Smooth muscle cell (in vitro differentiated cells): ENCODE measurements around the gene IDI2. TPM values are rescaled to one million over a fixed set of nuclear protein-coding genes. Genes with fewer than 3 reads are reported as not detected.

Experiments used
- DNase-seq: peaks from one replicate; lab custom pipeline; 2025; ENCODE audit not compliant: unreplicated experiment; lab: John Stamatoyannopoulos, UW
- H2AFZ ChIP-seq: fragments of 200-600 bp; sonication (generic); 2 replicates; pipeline ENCODE4 v1.6.0; 2016; ENCODE audit warnings: antibody characterized with exemption, low read depth, mild to moderate bottlenecking
- H3F3A ChIP-seq: fragments of 200-600 bp; sonication (generic); 2 replicates; pipeline ENCODE4 v1.6.0; 2017; ENCODE audit warnings: antibody characterized with exemption, low read depth
- H3K27ac ChIP-seq: fragments of 200-600 bp; sonication (generic); 2 replicates; pipeline ENCODE4 v1.5.1; 2016; ENCODE audit warnings: low read depth, mild to moderate bottlenecking
- H3K27me3 ChIP-seq: fragments of 200-600 bp; sonication (generic); 2 replicates; pipeline ENCODE4 v1.6.1; 2016; ENCODE audit warnings: low read depth, mild to moderate bottlenecking
- H3K36me3 ChIP-seq: fragments of 200-600 bp; sonication (generic); 2 replicates; pipeline ENCODE4 v1.5.1; 2016; ENCODE audit warnings: low read depth
- H3K4me1 ChIP-seq: fragments of 200-600 bp; sonication (generic); 2 replicates; pipeline ENCODE4 v1.5.1; 2016; ENCODE audit warnings: low read depth
- H3K4me2 ChIP-seq: fragments of 200-600 bp; sonication (generic); 2 replicates; pipeline ENCODE4 v1.6.0; 2016; ENCODE audit warnings: mild to moderate bottlenecking
- H3K4me3 ChIP-seq: fragments of 200-600 bp; sonication (generic); 2 replicates; pipeline ENCODE4 v1.5.1; 2016; ENCODE audit warnings: mild to moderate bottlenecking
- H3K79me2 ChIP-seq: fragments of 200-600 bp; sonication (generic); 2 replicates; pipeline ENCODE4 v1.6.0; 2016; ENCODE audit warnings: low read depth, mild to moderate bottlenecking
- H3K9ac ChIP-seq: fragments of 200-600 bp; sonication (generic); 2 replicates; pipeline ENCODE4 v1.6.0; 2016; ENCODE audit warnings: low read depth
- H3K9me3 ChIP-seq: fragments of 200-600 bp; sonication (generic); replicated peaks from 2 replicates; pipeline ENCODE4 v1.5.1; 2016; ENCODE audit warnings: low read depth
- H4K20me1 ChIP-seq: fragments of 200-600 bp; sonication (generic); 2 replicates; pipeline ENCODE4 v1.6.0; 2016; ENCODE audit warnings: low read depth
- CTCF ChIP-seq: fragments of 200-600 bp; sonication (generic); IDR thresholded peaks from 2 replicates; pipeline ENCODE4 v1.5.1; 2017; ENCODE audit warnings: borderline replicate concordance, mild to moderate bottlenecking, antibody characterized with exemption; ENCODE audit not compliant: insufficient read depth, poor library complexity, severe bottlenecking
- WGBS: methylation state at CpG from one replicate; pipeline ENCODE4 v1.1.7; 2016; ENCODE audit warnings: low lambda C conversion rate; 5-methylcytosine and 5-hydroxymethylcytosine counted together
- polyA plus RNA-seq: library from polyadenylated mRNA; unstranded; fragments of >200 nt; fragmentation: Nextera tagmentation; extraction: Ambion mirVana; gene quantifications from 2 replicates; pipeline ENCODE4 v1.2.1, GENCODE V29; 2016
- total RNA-seq: library from RNA; depleted of rRNA; stranded (reverse); fragments of >200 nt; gene quantifications from 2 replicates; pipeline ENCODE4 v1.2.3, GENCODE V29; 2014

The IDI2 gene
- total and polyA plus RNA-seq, 2 experiments from 2014 or later: not detected

GRCh38 chr10:972763-973162 is 52.9 kb downstream of the IDI2 start:
- no peaks in the 10 kb centered on the region for H3K9me3 ChIP-seq
- no peak overlapping the region for H3K9ac ChIP-seq
- no peaks in the 10 kb centered on the region for H3F3A ChIP-seq
- no peak overlapping the region for H3K4me2 ChIP-seq
- no peaks in the 10 kb centered on the region for H3K4me1 ChIP-seq
- TF ChIP-seq CTCF: no peak
- H3K79me2 ChIP-seq: no peaks in the 10 kb centered on the region
- no peak overlapping the region for H3K27ac ChIP-seq
- H3K4me3 ChIP-seq: no peak overlapping the region
- 91% methylated on average over 8 of the region's 8 CpGs for WGBS
- no peaks in the 10 kb centered on the region for H4K20me1 ChIP-seq
- H3K36me3 ChIP-seq: no peaks in the 10 kb centered on the region
- H2AFZ ChIP-seq: no peak overlapping the region
- no peak for DNase-seq
- H3K27me3 ChIP-seq: no peaks in the 10 kb centered on the region

GRCh38 chr10:971613-972012 is 54.0 kb downstream of the IDI2 start:
- Histone ChIP-seq H3K4me3 (no peak overlapping the region), H3K36me3 (no peaks in the 10 kb centered on the region), H3K9ac (no peak overlapping the region), H4K20me1 (no peaks in the 10 kb centered on the region), H3K79me2 (no peaks in the 10 kb centered on the region), H3K27ac (no peak overlapping the region), H3K4me1 (no peaks in the 10 kb centered on the region), H3K4me2 (no peak overlapping the region), H3K27me3 (no peaks in the 10 kb centered on the region), H3F3A (no peaks in the 10 kb centered on the region), H2AFZ (no peak overlapping the region), H3K9me3 (no peaks in the 10 kb centered on the region)
- no peak for TF ChIP-seq CTCF
- 93% methylated on average over 12 of the region's 12 CpGs for WGBS
- DNase-seq: no peak

- Histone ChIP-seq H3K9ac (no peak overlapping the region), H3K9me3 (no peaks in the 10 kb centered on the region), H3F3A (no peaks in the 10 kb centered on the region), H3K27me3 (no peaks in the 10 kb centered on the region), H4K20me1 (no peaks in the 10 kb centered on the region), H3K79me2 (no peaks in the 10 kb centered on the region), H3K36me3 (no peaks in the 10 kb centered on the region), H3K27ac (no peak overlapping the region), H3K4me1 (no peaks in the 10 kb centered on the region), H2AFZ (no peak overlapping the region), H3K4me2 (peak overlapping the region; percentile 76), H3K4me3 (peak overlapping the region; percentile 24)
- 76% methylated on average over 4 of the region's 4 CpGs for WGBS
- DNase-seq: no peak
- TF ChIP-seq CTCF: no peak
Measured at GRCh38 chr10:971150-971542, 54.5 kb downstream of the IDI2 start.

GRCh38 chr10:970311-971149 is 55.1 kb downstream of the IDI2 start:
- no peaks in the 10 kb centered on the region for H3K36me3 ChIP-seq
- H3K4me3 ChIP-seq: peak overlapping the region; percentile 24
- H3K27me3 ChIP-seq: no peaks in the 10 kb centered on the region
- H3K79me2 ChIP-seq: no peaks in the 10 kb centered on the region
- H3K4me2 ChIP-seq: peak overlapping the region; percentile 76
- no peaks in the 10 kb centered on the region for H3F3A ChIP-seq
- no peaks in the 10 kb centered on the region for H3K9me3 ChIP-seq
- peak overlapping the region; percentile 11 for H3K27ac ChIP-seq
- no peak overlapping the region for H3K9ac ChIP-seq
- TF ChIP-seq CTCF: no peak
- WGBS: 26% methylated on average over 14 of the region's 14 CpGs
- H3K4me1 ChIP-seq: no peaks in the 10 kb centered on the region
- no peak for DNase-seq
- H2AFZ ChIP-seq: peak overlapping the region; percentile 58
- H4K20me1 ChIP-seq: no peaks in the 10 kb centered on the region
